ENCODE data around the gene MIAT.

MIAT gene

GRCh38 chr22:26619510-26619909 is 37.9 kb upstream of the MIAT start:
- no peak overlapping the region for H3K4me3 ChIP-seq (ENCODE audit: low read depth, low read length)
- no peak for TF ChIP-seq CTCF (IDR thresholded peaks at IDR 0.05; ENCODE audit: borderline replicate concordance, insufficient read depth, low read depth, low read length)

GRCh38 chr22:26620197-26620596 is 37.2 kb upstream of the MIAT start:
- H3K4me3 ChIP-seq (ENCODE audit: low read depth, low read length), result no peak overlapping the region
- TF ChIP-seq CTCF (IDR thresholded peaks at IDR 0.05; ENCODE audit: borderline replicate concordance, insufficient read depth, low read depth, low read length), result no peak

DNA sequence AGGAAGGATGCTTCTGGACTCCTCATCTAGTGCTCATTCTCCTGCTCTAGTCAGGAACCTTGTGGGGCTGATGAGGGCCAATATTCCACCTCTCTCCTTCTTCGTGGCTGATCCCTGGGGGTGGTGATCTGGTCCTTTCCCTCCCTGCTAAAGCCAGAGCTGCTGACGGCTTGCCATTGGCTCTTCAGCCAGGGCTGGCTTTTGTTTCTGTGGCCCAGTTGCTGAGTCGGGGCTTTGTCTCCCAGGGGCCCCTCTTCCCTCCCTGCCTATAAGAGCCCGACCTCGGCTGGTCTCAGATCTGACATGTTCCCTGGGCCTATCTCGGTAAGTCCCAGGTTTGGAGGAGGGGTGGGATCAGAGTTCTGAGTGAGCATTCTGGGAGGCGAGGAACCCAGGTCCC is 35.7 kb upstream of the MIAT start, which contains the start of gene CRYBA4:
Gene CRYBA4 (plus strand): TSS at position 301 of the 400 bp plus-strand sequence. CDS start 634 bp downstream, outside the sequence.
- no peak within 1 kb of the TSS for H3K4me3 ChIP-seq (ENCODE audit: low read depth, low read length)
- TF ChIP-seq CTCF (IDR thresholded peaks at IDR 0.05; ENCODE audit: borderline replicate concordance, insufficient read depth, low read depth, low read length), result no peak

- no peak overlapping the region for H3K4me3 ChIP-seq (ENCODE audit: low read depth, low read length)
- no peak for TF ChIP-seq CTCF (IDR thresholded peaks at IDR 0.05; ENCODE audit: borderline replicate concordance, insufficient read depth, low read depth, low read length)
Observed at GRCh38 chr22:26623984-26624383, 33.4 kb upstream of the MIAT start.

DNA sequence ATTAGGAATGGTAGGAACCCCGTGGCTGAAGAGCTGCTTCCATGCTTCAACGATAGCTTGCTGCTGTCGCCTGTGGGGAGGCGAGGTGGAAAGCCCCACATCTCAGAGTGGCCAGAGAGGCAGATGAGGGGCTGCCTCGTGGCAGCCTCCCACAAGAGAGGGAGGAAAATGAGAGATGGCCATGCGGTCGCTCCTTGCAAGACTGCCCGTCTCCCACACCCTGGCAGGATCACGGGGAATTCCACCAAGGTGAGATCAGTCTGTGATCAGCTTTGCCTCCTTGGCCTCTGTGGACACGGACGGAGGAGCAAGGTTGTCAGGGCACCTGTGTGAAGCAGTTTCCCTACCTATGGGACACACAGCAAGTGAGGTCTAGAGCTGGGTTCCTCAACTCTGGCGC is 32.6 kb upstream of the MIAT start:
- H3K4me3 ChIP-seq (ENCODE audit: low read depth, low read length), result no peak overlapping the region
- no peak for TF ChIP-seq CTCF (IDR thresholded peaks at IDR 0.05; ENCODE audit: borderline replicate concordance, insufficient read depth, low read depth, low read length)

- no peak overlapping the region for H3K4me3 ChIP-seq (ENCODE audit: low read depth, low read length)
- TF ChIP-seq CTCF (IDR thresholded peaks at IDR 0.05; ENCODE audit: borderline replicate concordance, insufficient read depth, low read depth, low read length), result no peak
Observed at GRCh38 chr22:26629988-26630761, 27.2 kb upstream of the MIAT start.

GRCh38 chr22:26631282-26631681 is 26.1 kb upstream of the MIAT start:
- TF ChIP-seq CTCF (IDR thresholded peaks at IDR 0.05; ENCODE audit: borderline replicate concordance, insufficient read depth, low read depth, low read length), result no peak

More at GRCh38 chr22:26631282-26631681, 26.1 kb upstream of the MIAT start:
- no peak overlapping the region for H3K4me3 ChIP-seq (ENCODE audit: low read depth, low read length)

All from GM12875 (cell line).